WTC11 (cell line): ENCODE results near the gene CYCS. TPM values are rescaled to one million over a fixed set of nuclear protein-coding genes. Genes with fewer than 3 reads are reported as not detected.

Source experiments
- ATAC-seq: fragments of 200-7000 bp; cut with Tn5 transposase; 2 replicates; pipeline ENCODE4 v1.10.0; 2021; ENCODE audit warnings: mild to moderate bottlenecking, moderate library complexity
- CTCF ChIA-PET: fragments of 300-600 bp; sonication (Branson Sonifier 250); formaldehyde crosslinking; loops from one replicate; lab custom pipeline; 2021; ENCODE audit warnings: antibody characterized with exemption; lab: Charles Lee
- POLR2A ChIA-PET: fragments of 350-600 bp; sonication (Branson Sonifier 250); formaldehyde crosslinking; loops from one replicate; lab custom pipeline; 2021; ENCODE audit warnings: antibody characterized with exemption; lab: Charles Lee
- DNase-seq: peaks from one replicate; pipeline ENCODE4 v3.0.0; 2021; ENCODE audit warnings: low spot score
- H3K27ac Mint-ChIP-seq: 2 replicates; pipeline ENCODE4 v1.8.0; 2021; ENCODE audit warnings: mixed read lengths
- H3K27me3 Mint-ChIP-seq: 2 replicates; pipeline ENCODE4 v1.8.0; 2021; ENCODE audit warnings: low read depth, mild to moderate bottlenecking, moderate library complexity, mixed read lengths
- H3K36me3 Mint-ChIP-seq: 2 replicates; pipeline ENCODE4 v1.8.0; 2021; ENCODE audit warnings: mixed read lengths
- H3K4me1 Mint-ChIP-seq: 2 replicates; pipeline ENCODE4 v1.8.0; 2022; ENCODE audit warnings: mixed read lengths
- H3K4me3 Mint-ChIP-seq: 2 replicates; pipeline ENCODE4 v1.8.0; 2021; ENCODE audit warnings: mild to moderate bottlenecking, moderate library complexity, mixed read lengths
- H3K9me3 Mint-ChIP-seq: 2 replicates; pipeline ENCODE4 v1.8.0; 2021; ENCODE audit warnings: mixed read lengths
- AFF4 ChIP-seq: sonication (generic); formaldehyde crosslinking; IDR thresholded peaks from 2 replicates; pipeline ENCODE4 v1.8.1; 2023; ENCODE audit warnings: mild to moderate bottlenecking, missing genetic modification reagents, borderline replicate concordance
- ARID4B ChIP-seq: sonication (generic); formaldehyde crosslinking; IDR thresholded peaks from 2 replicates; pipeline ENCODE4 v1.8.0; 2023; ENCODE audit warnings: missing genetic modification reagents, mild to moderate bottlenecking, borderline replicate concordance
- CBFB ChIP-seq: sonication (generic); formaldehyde crosslinking; IDR thresholded peaks from 2 replicates; pipeline ENCODE4 v1.8.1; 2022; ENCODE audit warnings: mild to moderate bottlenecking, low read depth, missing genetic modification reagents
- E2F5 ChIP-seq: sonication (generic); formaldehyde crosslinking; IDR thresholded peaks from 2 replicates; pipeline ENCODE4 v1.8.1; 2022; ENCODE audit warnings: mild to moderate bottlenecking, moderate library complexity, missing genetic modification reagents
- ERG ChIP-seq: fragments of 250-450 bp; sonication (Bioruptor Pico); IDR thresholded peaks from 2 replicates; pipeline ENCODE4 v1.8.0; 2021; ENCODE audit warnings: mild to moderate bottlenecking
- GTF2I ChIP-seq: fragments of 250-450 bp; sonication (Bioruptor Pico); conservative IDR thresholded peaks from 2 replicates; pipeline ENCODE4 v1.4.0; 2021; ENCODE audit warnings: mild to moderate bottlenecking
- OVOL2 ChIP-seq: fragments of 250-450 bp; sonication (Bioruptor Pico); IDR thresholded peaks from 2 replicates; pipeline ENCODE4 v1.9.0; 2021; ENCODE audit warnings: mild to moderate bottlenecking, borderline replicate concordance
- PREB ChIP-seq: sonication (generic); formaldehyde crosslinking; IDR thresholded peaks from 2 replicates; pipeline ENCODE4 v1.8.1; 2022; ENCODE audit warnings: mild to moderate bottlenecking, missing genetic modification reagents, moderate library complexity, borderline replicate concordance
- RELA ChIP-seq: sonication (generic); formaldehyde crosslinking; IDR thresholded peaks from 2 replicates; pipeline ENCODE4 v1.8.1; 2022; ENCODE audit warnings: missing genetic modification reagents, mild to moderate bottlenecking, borderline replicate concordance
- SOX15 ChIP-seq: fragments of 250-450 bp; sonication (Bioruptor Pico); IDR thresholded peaks from 2 replicates; pipeline ENCODE4 v1.9.0; 2021; ENCODE audit warnings: mild to moderate bottlenecking
- STAT6 ChIP-seq: sonication (generic); formaldehyde crosslinking; conservative IDR thresholded peaks from 2 replicates; pipeline ENCODE4 v1.8.1; 2023; ENCODE audit warnings: mild to moderate bottlenecking, low read depth, missing genetic modification reagents, moderate library complexity
- ZBTB43 ChIP-seq: sonication (generic); formaldehyde crosslinking; IDR thresholded peaks from 2 replicates; pipeline ENCODE4 v1.8.1; 2023; ENCODE audit warnings: mild to moderate bottlenecking, missing genetic modification reagents
- ZMAT4 ChIP-seq: fragments of 250-450 bp; sonication (Bioruptor Pico); IDR thresholded peaks from 2 replicates; pipeline ENCODE4 v1.9.0; 2021; ENCODE audit warnings: mild to moderate bottlenecking
- ZNF232 ChIP-seq: sonication (generic); formaldehyde crosslinking; IDR thresholded peaks from 2 replicates; pipeline ENCODE4 v1.8.0; 2022; ENCODE audit warnings: mild to moderate bottlenecking, missing genetic modification reagents
- ZNF317 ChIP-seq: sonication (generic); formaldehyde crosslinking; IDR thresholded peaks from 2 replicates; pipeline ENCODE4 v1.8.1; 2023; ENCODE audit warnings: low read depth, mild to moderate bottlenecking, moderate library complexity, missing genetic modification reagents, borderline replicate concordance
- ZNF416 ChIP-seq: fragments of 250-450 bp; sonication (Bioruptor Pico); IDR thresholded peaks from 2 replicates; pipeline ENCODE4 v1.9.0; 2021; ENCODE audit warnings: mild to moderate bottlenecking, inconsistent platforms
- ZNF671 ChIP-seq: fragments of 250-450 bp; sonication (Bioruptor Pico); IDR thresholded peaks from 2 replicates; pipeline ENCODE4 v1.8.0; 2021; ENCODE audit warnings: mild to moderate bottlenecking
- total RNA-seq: library from RNA; stranded (reverse); gene quantifications from 3 replicates; pipeline ENCODE4 v1.2.3, GENCODE V29; 2021

The CYCS gene
- total RNA-seq, 1 experiment from 2014 or later: 249 TPM

GRCh38 chr7:25090374-25090773, 34.7 kb downstream of the CYCS start:
- CTCF ChIA-PET: interaction anchor here (1.1 to 7.9 kb wide), 2 partner anchors 270 to 278 kb away, joined by 3 to 138 read pairs; no protein-coding TSS in a partner anchor
- Mint-ChIP-seq H3K9me3 (peaks cover under 1% of the 10 kb centered on the region), H3K36me3 (no peaks in the 10 kb centered on the region), H3K4me3 (no peak overlapping the region), H3K27me3 (no peaks in the 10 kb centered on the region; the same call in 1 of the 2 replicates), H3K27ac (no peak overlapping the region), H3K4me1 (peaks cover 8% of the 10 kb centered on the region)
- no peak for ATAC-seq
- no peak for TF ChIP-seq STAT6 (CRISPR knock-in tag)
- no peak for TF ChIP-seq OVOL2
- TF ChIP-seq AFF4 (CRISPR knock-in tag): no peak
- TF ChIP-seq ZNF671 (CRISPR knock-in tag): no peak
- TF ChIP-seq E2F5: no peak
- no peak for TF ChIP-seq ZNF232 (CRISPR knock-in tag)
- no peak for TF ChIP-seq GTF2I
- TF ChIP-seq ZNF416: no peak
- TF ChIP-seq PREB (CRISPR knock-in tag): no peak
- no peak for TF ChIP-seq RELA (CRISPR knock-in tag)
- TF ChIP-seq ZNF317 (CRISPR knock-in tag): no peak
- TF ChIP-seq ZBTB43: no peak
- TF ChIP-seq CBFB: no peak
- no peak for TF ChIP-seq ERG (CRISPR knock-in tag)
- no peak for TF ChIP-seq ZMAT4
- TF ChIP-seq ARID4B (CRISPR knock-in tag): no peak
- TF ChIP-seq SOX15 (CRISPR knock-in tag): no peak
- POLR2A ChIA-PET: no interaction called here
- no peak for DNase-seq
